Osteoblast (primary cell): ENCODE measurements around the gene RSPH3. TPM values are rescaled to one million over a fixed set of nuclear protein-coding genes. Genes with fewer than 3 reads are reported as not detected.
"Not testable (repeated sequence)": the region's sequence is repeated elsewhere in the genome, so short reads cannot be mapped to it uniquely, and the experiment has no call there.

Experiments
- DNase-seq: peaks from one replicate; pipeline ENCODE4 v3.0.0; 2011; ENCODE audit warnings: low spot score, mixed read lengths; ENCODE audit not compliant: insufficient read length; ENCODE audit errors: missing footprints
- H2AFZ ChIP-seq: 2 replicates; pipeline ENCODE4 v1.6.0; 2011; ENCODE audit warnings: mild to moderate bottlenecking, low read length
- H3K27ac ChIP-seq: 2 replicates; pipeline ENCODE4 v1.5.1; 2011; ENCODE audit warnings: mild to moderate bottlenecking, low read depth, low read length, moderate library complexity
- H3K27me3 ChIP-seq: 2 replicates; pipeline ENCODE4 v1.6.0; 2012; ENCODE audit warnings: mild to moderate bottlenecking, control low read depth, inconsistent platforms, low read length, moderate library complexity; ENCODE audit not compliant: insufficient read depth
- H3K36me3 ChIP-seq: 2 replicates; pipeline ENCODE4 v1.5.1; 2011; ENCODE audit warnings: mild to moderate bottlenecking, low read length, control low read depth, moderate library complexity; ENCODE audit not compliant: insufficient read depth
- H3K4me1 ChIP-seq: 2 replicates; pipeline ENCODE4 v1.5.1; 2011; ENCODE audit warnings: mild to moderate bottlenecking, low read length, control low read depth, moderate library complexity; ENCODE audit not compliant: insufficient read depth
- H3K4me2 ChIP-seq: 2 replicates; pipeline ENCODE4 v1.6.0; 2011; ENCODE audit warnings: mild to moderate bottlenecking, low read length; ENCODE audit not compliant: insufficient read depth
- H3K4me3 ChIP-seq: fragments of 200-600 bp; sonication (generic); 3 replicates; pipeline ENCODE4 v1.5.1; 2012; ENCODE audit warnings: mild to moderate bottlenecking, low read length, inconsistent platforms; ENCODE audit not compliant: insufficient read depth
- H3K79me2 ChIP-seq: 2 replicates; pipeline ENCODE4 v1.6.0; 2012; ENCODE audit warnings: mild to moderate bottlenecking, low read length, control low read depth, inconsistent platforms; ENCODE audit not compliant: insufficient read depth
- H3K9me3 ChIP-seq: 2 replicates; pipeline ENCODE4 v1.5.1; 2011; ENCODE audit warnings: low read depth, low read length, control low read depth
- H4K20me1 ChIP-seq: 2 replicates; pipeline ENCODE4 v1.6.0; 2012; ENCODE audit warnings: mild to moderate bottlenecking, low read length, control low read depth; ENCODE audit not compliant: insufficient read depth
- total RNA-seq: library from RNA; depleted of rRNA; stranded (reverse); fragments of >200 nt; gene quantifications from 2 replicates; pipeline ENCODE4 v1.2.3, GENCODE V29; 2012
- TF ChIP-seq, protein P1 (sequence below): IDR thresholded peaks from 2 replicates; pipeline ENCODE4 v1.5.1; 2011; ENCODE audit warnings: mild to moderate bottlenecking, low read depth, low read length, moderate library complexity; ENCODE audit errors: extremely low read depth

The RSPH3 gene
- total RNA-seq, 1 donor, result 8.3 TPM

DNA sequence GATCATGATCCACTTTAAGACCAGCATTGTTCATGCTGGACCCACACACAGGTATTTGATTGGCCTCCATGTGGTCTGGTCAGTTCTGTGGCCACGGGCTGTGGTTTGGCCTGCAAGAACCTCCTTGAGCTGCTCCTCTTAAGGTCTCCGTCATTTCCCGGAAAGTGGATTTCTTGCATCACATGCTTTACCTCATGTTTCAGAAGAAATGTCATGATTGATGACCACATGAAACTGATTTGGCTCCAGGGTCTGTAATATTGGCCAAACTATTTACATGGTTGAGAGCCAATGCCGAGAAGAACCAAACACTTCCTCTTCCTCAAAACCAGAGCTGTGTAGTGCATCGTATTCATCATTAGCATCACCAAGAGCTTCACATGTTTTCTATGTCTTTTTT is 13.2 kb upstream of the RSPH3 start:
- no peaks in the 10 kb centered on the region for H3K27me3 ChIP-seq
- H3K4me3 ChIP-seq, result no peak overlapping the region
- H3K9me3 ChIP-seq, result no peaks in the 10 kb centered on the region
- no peaks in the 10 kb centered on the region for H4K20me1 ChIP-seq
- H2AFZ ChIP-seq, result no peak overlapping the region
- DNase-seq, result no peak
- H3K4me1 ChIP-seq, result no peaks in the 10 kb centered on the region
- no peak overlapping the region for H3K27ac ChIP-seq
- no peak overlapping the region for H3K4me2 ChIP-seq
- no peaks in the 10 kb centered on the region for H3K79me2 ChIP-seq
- H3K36me3 ChIP-seq, result no peaks in the 10 kb centered on the region
- TF ChIP-seq, protein P1, sequence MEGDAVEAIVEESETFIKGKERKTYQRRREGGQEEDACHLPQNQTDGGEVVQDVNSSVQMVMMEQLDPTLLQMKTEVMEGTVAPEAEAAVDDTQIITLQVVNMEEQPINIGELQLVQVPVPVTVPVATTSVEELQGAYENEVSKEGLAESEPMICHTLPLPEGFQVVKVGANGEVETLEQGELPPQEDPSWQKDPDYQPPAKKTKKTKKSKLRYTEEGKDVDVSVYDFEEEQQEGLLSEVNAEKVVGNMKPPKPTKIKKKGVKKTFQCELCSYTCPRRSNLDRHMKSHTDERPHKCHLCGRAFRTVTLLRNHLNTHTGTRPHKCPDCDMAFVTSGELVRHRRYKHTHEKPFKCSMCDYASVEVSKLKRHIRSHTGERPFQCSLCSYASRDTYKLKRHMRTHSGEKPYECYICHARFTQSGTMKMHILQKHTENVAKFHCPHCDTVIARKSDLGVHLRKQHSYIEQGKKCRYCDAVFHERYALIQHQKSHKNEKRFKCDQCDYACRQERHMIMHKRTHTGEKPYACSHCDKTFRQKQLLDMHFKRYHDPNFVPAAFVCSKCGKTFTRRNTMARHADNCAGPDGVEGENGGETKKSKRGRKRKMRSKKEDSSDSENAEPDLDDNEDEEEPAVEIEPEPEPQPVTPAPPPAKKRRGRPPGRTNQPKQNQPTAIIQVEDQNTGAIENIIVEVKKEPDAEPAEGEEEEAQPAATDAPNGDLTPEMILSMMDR, result no peak

DNA sequence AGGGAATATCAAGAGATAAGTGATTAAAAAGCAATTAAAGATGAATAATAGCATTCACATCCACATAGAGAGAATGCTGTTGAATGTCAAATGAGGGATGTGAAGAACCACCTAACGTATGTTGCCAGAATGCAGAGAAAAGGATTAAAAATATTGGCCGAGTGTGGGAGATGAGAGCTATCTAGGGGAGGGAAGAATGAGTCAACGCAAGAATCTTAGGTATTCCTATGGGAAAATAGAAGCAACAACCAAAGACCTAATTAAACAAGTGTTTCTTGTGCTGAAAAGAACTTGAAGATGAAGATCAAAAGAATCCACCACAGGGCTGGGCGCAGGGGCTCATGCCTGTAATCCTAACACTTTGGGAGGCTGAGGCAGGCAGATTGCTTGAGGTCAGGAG is 12.2 kb upstream of the RSPH3 start:
- H3K27me3 ChIP-seq, result no peaks in the 10 kb centered on the region
- H2AFZ ChIP-seq, result no peak overlapping the region
- no peaks in the 10 kb centered on the region for H3K79me2 ChIP-seq
- H3K4me3 ChIP-seq, result no peak overlapping the region
- TF ChIP-seq, protein P1, result no peak
- no peaks in the 10 kb centered on the region for H3K36me3 ChIP-seq
- H3K9me3 ChIP-seq, result no peaks in the 10 kb centered on the region
- no peak for DNase-seq
- no peaks in the 10 kb centered on the region for H3K4me1 ChIP-seq
- H3K27ac ChIP-seq, result no peak overlapping the region
- no peaks in the 10 kb centered on the region for H4K20me1 ChIP-seq
- H3K4me2 ChIP-seq, result no peak overlapping the region

DNA sequence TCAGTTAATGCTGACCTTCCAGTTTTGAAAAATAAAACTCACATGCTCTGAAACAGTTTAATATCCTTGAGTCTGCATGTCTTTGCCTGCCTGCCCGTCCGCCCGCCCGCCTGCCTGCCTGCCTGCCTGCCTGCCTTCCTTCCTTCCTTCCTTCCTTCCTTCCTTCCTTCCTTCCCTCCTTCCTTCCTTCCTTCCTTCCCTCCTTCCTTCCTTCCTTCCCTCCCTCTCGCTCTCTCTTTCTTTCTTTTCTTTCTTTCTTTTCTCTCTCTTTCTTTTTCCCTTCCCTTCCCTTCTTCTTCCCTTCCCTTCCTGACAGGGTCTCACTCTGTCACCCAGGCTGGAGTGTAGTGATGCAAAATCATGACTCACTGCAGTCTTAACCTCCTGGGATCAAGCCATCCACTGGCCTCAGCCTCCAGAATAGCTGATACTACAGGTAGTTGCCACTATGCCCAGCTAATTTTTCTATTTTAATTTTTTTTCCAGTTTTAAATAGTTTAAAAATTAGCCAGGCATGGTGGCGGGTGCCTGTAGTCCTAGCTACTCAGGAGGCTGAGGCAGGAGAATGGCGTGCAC is 10.1 kb upstream of the RSPH3 start:
- not testable (repeated sequence) for H4K20me1 ChIP-seq, H3K27ac ChIP-seq, H3K79me2 ChIP-seq, H3K4me3 ChIP-seq, H3K27me3 ChIP-seq, H3K4me1 ChIP-seq, H3K36me3 ChIP-seq, DNase-seq, H2AFZ ChIP-seq, H3K4me2 ChIP-seq, H3K9me3 ChIP-seq

DNA sequence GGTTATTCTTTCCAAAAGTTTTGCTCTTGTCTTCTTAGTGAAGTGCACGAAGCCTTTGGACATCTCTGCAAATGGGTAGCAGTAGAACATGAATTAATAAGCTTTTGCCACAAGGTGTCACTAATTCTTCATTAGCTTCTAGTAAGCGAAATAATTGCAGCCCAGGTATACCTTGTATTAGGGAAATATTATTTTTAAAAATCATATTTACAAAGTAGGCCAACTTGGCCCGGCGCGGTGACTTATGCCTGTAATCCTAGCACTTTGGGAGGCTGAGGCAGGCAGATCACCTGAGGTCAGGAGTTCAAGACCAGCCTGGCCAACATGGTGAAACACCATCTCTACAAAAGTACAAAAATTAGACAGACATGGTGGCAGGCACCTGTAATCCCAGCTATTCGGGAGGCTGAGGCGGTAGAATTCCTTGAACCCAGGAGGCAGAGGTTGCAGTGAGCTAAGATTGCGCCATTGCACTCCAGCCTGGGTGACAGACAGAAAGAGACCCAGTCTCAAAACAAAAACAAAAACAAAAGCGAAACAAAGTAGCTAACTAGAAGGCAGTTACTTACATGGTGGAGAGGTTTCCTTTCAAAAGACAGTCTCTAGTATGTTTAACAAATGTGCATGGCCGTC is 8.8 kb upstream of the RSPH3 start:
- H2AFZ ChIP-seq, result no peak overlapping the region
- no peaks in the 10 kb centered on the region for H3K27me3 ChIP-seq
- H3K9me3 ChIP-seq, result no peaks in the 10 kb centered on the region
- TF ChIP-seq, protein P1, result peak; percentile 44
- no peaks in the 10 kb centered on the region for H3K79me2 ChIP-seq
- H3K4me3 ChIP-seq, result no peak overlapping the region
- H4K20me1 ChIP-seq, result no peaks in the 10 kb centered on the region
- H3K36me3 ChIP-seq, result no peaks in the 10 kb centered on the region
- H3K4me1 ChIP-seq, result no peaks in the 10 kb centered on the region
- no peak overlapping the region for H3K4me2 ChIP-seq
- H3K27ac ChIP-seq, result no peak overlapping the region
- no peak for DNase-seq
